NCI-H2107 (cell line): ENCODE results near the gene MEF2A.
A peak's percentile ranks its signal among the peaks of the same experiment; 100 is the strongest.

Experiments
- DNase-seq: peaks from one replicate; lab custom pipeline; 2025; lab: John Stamatoyannopoulos, UW

MEF2A gene

GRCh38 chr15:99704444-99704838 is 138.7 kb downstream of the MEF2A start:
- peak; percentile 31 for DNase-seq

GRCh38 chr15:99706557-99707303 is 140.9 kb downstream of the MEF2A start:
- no peak for DNase-seq

GRCh38 chr15:99707473-99708270 is 141.9 kb downstream of the MEF2A start:
- no peak for DNase-seq

- no peak for DNase-seq
Observed at GRCh38 chr15:99708563-99708962, 142.8 kb downstream of the MEF2A start.

- DNase-seq = no peak
Observed at GRCh38 chr15:99709243-99709986, 143.6 kb downstream of the MEF2A start.

- DNase-seq = no peak
Observed at GRCh38 chr15:99711625-99712024, 145.8 kb downstream of the MEF2A start.

GRCh38 chr15:99712415-99712814 is 146.6 kb downstream of the MEF2A start:
- no peak for DNase-seq

GRCh38 chr15:99716540-99717095 is 150.8 kb downstream of the MEF2A start:
- DNase-seq = no peak

- DNase-seq = no peak
Observed at GRCh38 chr15:99717161-99718009, 151.6 kb downstream of the MEF2A start.

GRCh38 chr15:99718421-99718820 is 152.6 kb downstream of the MEF2A start:
- DNase-seq = no peak

GRCh38 chr15:99719096-99719541 is 153.3 kb downstream of the MEF2A start:
- DNase-seq = peak; percentile 7

- no peak for DNase-seq
Observed at GRCh38 chr15:99720533-99720932, 154.7 kb downstream of the MEF2A start.

- no peak for DNase-seq
Observed at GRCh38 chr15:99721104-99721778, 155.5 kb downstream of the MEF2A start.

- DNase-seq = no peak
Observed at GRCh38 chr15:99721896-99722295, 156.1 kb downstream of the MEF2A start.

GRCh38 chr15:99722406-99722805 is 156.6 kb downstream of the MEF2A start:
- DNase-seq = no peak

GRCh38 chr15:99726333-99726732 is 160.5 kb downstream of the MEF2A start:
- DNase-seq = no peak

- DNase-seq = no peak
Observed at GRCh38 chr15:99727330-99727729, 161.5 kb downstream of the MEF2A start.

- DNase-seq = no peak
Observed at GRCh38 chr15:99727733-99728132, 161.9 kb downstream of the MEF2A start.

GRCh38 chr15:99728916-99729315 is 163.1 kb downstream of the MEF2A start:
- no peak for DNase-seq

GRCh38 chr15:99729327-99729726 is 163.5 kb downstream of the MEF2A start:
- no peak for DNase-seq

GRCh38 chr15:99729920-99730319 is 164.1 kb downstream of the MEF2A start:
- DNase-seq = no peak
